Measurements from ENCODE around the gene NFIC. TPM values are rescaled to one million over a fixed set of nuclear protein-coding genes. Genes with fewer than 3 reads are reported as not detected.

NFIC gene
- polyA plus RNA-seq, 1 of the 3 experiments (the other 2 are of a cell fraction) = 7.2 TPM

DNA sequence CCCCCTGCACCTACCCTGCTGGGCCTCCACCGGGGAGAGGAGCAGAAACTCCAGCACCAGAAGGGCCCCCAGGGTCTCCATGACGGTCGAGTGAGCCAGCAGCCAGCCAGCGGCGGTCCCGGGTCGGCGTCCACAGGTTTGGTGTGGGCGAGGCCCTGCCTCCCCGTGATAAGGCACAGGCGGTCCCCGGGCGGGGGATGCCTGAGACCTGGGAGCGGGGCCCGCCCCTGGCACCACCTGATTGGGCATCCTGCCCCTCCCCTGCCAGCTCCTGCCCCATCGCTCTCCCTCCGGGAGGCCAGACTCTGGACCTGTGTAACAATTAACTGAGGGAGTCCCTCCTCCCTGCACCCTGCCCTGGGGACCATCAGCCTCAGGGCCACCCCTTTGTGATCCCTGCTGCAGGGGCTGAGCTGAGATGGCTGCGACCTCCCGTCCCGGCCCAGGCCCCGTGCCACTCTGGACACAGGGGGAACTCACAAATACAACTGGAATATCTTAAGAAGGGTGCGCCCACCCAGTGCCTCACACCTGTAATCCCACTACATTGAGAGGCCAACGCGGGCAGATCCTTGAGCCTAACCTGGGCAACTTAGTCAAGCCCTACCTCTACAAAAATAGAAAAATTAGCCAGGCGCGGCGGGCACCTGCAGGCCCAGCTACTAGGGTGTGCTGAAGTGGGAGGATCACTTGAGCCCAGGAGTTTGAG is 114.2 kb downstream of the NFIC start, which contains the start of gene SMIM24:
SMIM24 (minus strand) TSS at position 143 of the 709 bp plus-strand sequence; CDS start at position 81, 62 bp downstream.
- no peak within 1 kb of the TSS for H3K4me3 ChIP-seq (ENCODE audit: low read depth in 2 of 2, low read length in 1 of 2)
- H3K4me1 ChIP-seq (ENCODE audit: control insufficient read depth in 1 of 2, insufficient read depth in 2 of 2, low read depth in 1 of 2, low read length in 1 of 2) = no peaks in the 10 kb centered on the region; a peak in 1 of 4 replicates
- H3K79me2 ChIP-seq (ENCODE audit: insufficient read depth) = no peaks in the 10 kb centered on the region
- H3K9ac ChIP-seq = no peak within 1 kb of the TSS
- TF ChIP-seq REST (IDR thresholded peaks at IDR 0.05; ENCODE audit: low read depth, low read length) = no peak
- no peak for TF ChIP-seq RFX5 (IDR thresholded peaks at IDR 0.05; ENCODE audit: low read length)
- TF ChIP-seq MXI1 (IDR thresholded peaks at IDR 0.05; ENCODE audit: low read depth, low read length) = no peak
- TF ChIP-seq TAF1 (IDR thresholded peaks at IDR 0.05; ENCODE audit: borderline replicate concordance, low read depth, low read length) = no peak
- ChIA-PET POLR2A (no interaction called here), CTCF (interaction anchor here (1.3 to 8.7 kb wide), 4 partner anchors 9 to 175 kb away, joined by 3 to 92 read pairs (median 47); no protein-coding TSS in a partner anchor)
- H3F3A ChIP-seq (replicated peaks; ENCODE audit: insufficient read depth) = no peaks in the 10 kb centered on the region
- H3K27me3 ChIP-seq (ENCODE audit: insufficient read depth) = no peaks in the 10 kb centered on the region; the same call in 1 of the 2 replicates
- H3K36me3 ChIP-seq (replicated peaks in 1 of 2; ENCODE audit: control insufficient read depth in 1 of 2, insufficient read depth in 2 of 2, low read length in 1 of 2) = no peaks in the 10 kb centered on the region
- no peak within 1 kb of the TSS for H3K27ac ChIP-seq (ENCODE audit: low read depth in 2 of 2, low read length in 1 of 2)
- H3K9me3 ChIP-seq = no peaks in the 10 kb centered on the region
- H4K20me1 ChIP-seq (ENCODE audit: insufficient read depth) = no peaks in the 10 kb centered on the region
- no peak for DNase-seq
- no peaks in the 10 kb centered on the region for H3K9me2 ChIP-seq
- no peak within 1 kb of the TSS for H3K4me2 ChIP-seq
- WGBS (ENCODE audit: low lambda C conversion rate) = 89% methylated on average over 9 of the region's 27 CpGs
- no peak within 1 kb of the TSS for H2AFZ ChIP-seq (ENCODE audit: low read depth)

- Histone ChIP-seq H3K27ac (ENCODE audit: low read depth in 2 of 2, low read length in 1 of 2) (no peak overlapping the region), H3K9me3 (no peaks in the 10 kb centered on the region), H3K79me2 (ENCODE audit: insufficient read depth) (no peaks in the 10 kb centered on the region), H3K36me3 (replicated peaks in 1 of 2; ENCODE audit: control insufficient read depth in 1 of 2, insufficient read depth in 2 of 2, low read length in 1 of 2) (no peaks in the 10 kb centered on the region), H3K4me1 (ENCODE audit: control insufficient read depth in 1 of 2, insufficient read depth in 2 of 2, low read depth in 1 of 2, low read length in 1 of 2) (no peaks in the 10 kb centered on the region; a peak in 1 of 4 replicates), H4K20me1 (ENCODE audit: insufficient read depth) (no peaks in the 10 kb centered on the region), H2AFZ (ENCODE audit: low read depth) (no peak overlapping the region), H3K9me2 (no peaks in the 10 kb centered on the region), H3K9ac (no peak overlapping the region), H3F3A (replicated peaks; ENCODE audit: insufficient read depth) (no peaks in the 10 kb centered on the region), H3K4me2 (no peak overlapping the region), H3K4me3 (ENCODE audit: low read depth in 2 of 2, low read length in 1 of 2) (no peak overlapping the region), H3K27me3 (ENCODE audit: insufficient read depth) (no peaks in the 10 kb centered on the region; the same call in 1 of the 2 replicates)
- TF ChIP-seq JUND (IDR thresholded peaks at IDR 0.05) (no peak), TAF1 (IDR thresholded peaks at IDR 0.05; ENCODE audit: borderline replicate concordance, low read depth, low read length) (no peak)
- TF ChIP-seq, protein P1, sequence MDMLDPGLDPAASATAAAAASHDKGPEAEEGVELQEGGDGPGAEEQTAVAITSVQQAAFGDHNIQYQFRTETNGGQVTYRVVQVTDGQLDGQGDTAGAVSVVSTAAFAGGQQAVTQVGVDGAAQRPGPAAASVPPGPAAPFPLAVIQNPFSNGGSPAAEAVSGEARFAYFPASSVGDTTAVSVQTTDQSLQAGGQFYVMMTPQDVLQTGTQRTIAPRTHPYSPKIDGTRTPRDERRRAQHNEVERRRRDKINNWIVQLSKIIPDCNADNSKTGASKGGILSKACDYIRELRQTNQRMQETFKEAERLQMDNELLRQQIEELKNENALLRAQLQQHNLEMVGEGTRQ (IDR thresholded peaks at IDR 0.05; ENCODE audit: borderline replicate concordance, low read depth, low read length) = no peak
- TF ChIP-seq, protein P2, sequence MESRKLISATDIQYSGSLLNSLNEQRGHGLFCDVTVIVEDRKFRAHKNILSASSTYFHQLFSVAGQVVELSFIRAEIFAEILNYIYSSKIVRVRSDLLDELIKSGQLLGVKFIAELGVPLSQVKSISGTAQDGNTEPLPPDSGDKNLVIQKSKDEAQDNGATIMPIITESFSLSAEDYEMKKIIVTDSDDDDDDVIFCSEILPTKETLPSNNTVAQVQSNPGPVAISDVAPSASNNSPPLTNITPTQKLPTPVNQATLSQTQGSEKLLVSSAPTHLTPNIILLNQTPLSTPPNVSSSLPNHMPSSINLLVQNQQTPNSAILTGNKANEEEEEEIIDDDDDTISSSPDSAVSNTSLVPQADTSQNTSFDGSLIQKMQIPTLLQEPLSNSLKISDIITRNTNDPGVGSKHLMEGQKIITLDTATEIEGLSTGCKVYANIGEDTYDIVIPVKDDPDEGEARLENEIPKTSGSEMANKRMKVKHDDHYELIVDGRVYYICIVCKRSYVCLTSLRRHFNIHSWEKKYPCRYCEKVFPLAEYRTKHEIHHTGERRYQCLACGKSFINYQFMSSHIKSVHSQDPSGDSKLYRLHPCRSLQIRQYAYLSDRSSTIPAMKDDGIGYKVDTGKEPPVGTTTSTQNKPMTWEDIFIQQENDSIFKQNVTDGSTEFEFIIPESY (IDR thresholded peaks at IDR 0.05; ENCODE audit: borderline replicate concordance, low read depth) = no peak
- 86% methylated on average over 29 of the region's 38 CpGs for WGBS (ENCODE audit: low lambda C conversion rate)
- ChIA-PET CTCF (interaction anchor here (1.3 to 8.7 kb wide), 3 partner anchors 10 to 176 kb away, joined by 6 to 92 read pairs (median 88); no protein-coding TSS in a partner anchor), POLR2A (no interaction called here)
- no peak for DNase-seq
Measured at GRCh38 chr19:3481241-3482090, 115.1 kb downstream of the NFIC start.

Data from SK-N-SH (cell line).